ENCODE data around the gene TMCC1. TPM values are rescaled to one million over a fixed set of nuclear protein-coding genes. Genes with fewer than 3 reads are reported as not detected.
"Not testable (repeated sequence)": the region's sequence is repeated elsewhere in the genome, so short reads cannot be mapped to it uniquely, and the experiment has no call there.

Gene TMCC1
- polyA plus RNA-seq, 1 donor, result 25.3 TPM

- DNase-seq, result no peak
Observed at GRCh38 chr3:129686941-129687340, 206.6 kb downstream of the TMCC1 start.

- DNase-seq, result no peak
Observed at GRCh38 chr3:129684270-129684669, 209.2 kb downstream of the TMCC1 start.

GRCh38 chr3:129683201-129683600, 210.3 kb downstream of the TMCC1 start:
- DNase-seq, result no peak

- no peak for DNase-seq
Observed at GRCh38 chr3:129676985-129677384, 216.5 kb downstream of the TMCC1 start.

- DNase-seq, result not testable (repeated sequence)
Observed at GRCh38 chr3:129674798-129675123, 218.8 kb downstream of the TMCC1 start.

GRCh38 chr3:129673897-129674797, 219.4 kb downstream of the TMCC1 start:
- DNase-seq, result no peak

- DNase-seq, result no peak
Observed at GRCh38 chr3:129673012-129673411, 220.5 kb downstream of the TMCC1 start.

- DNase-seq, result no peak
Observed at GRCh38 chr3:129672412-129672811, 221.1 kb downstream of the TMCC1 start.

- no peak for DNase-seq
Observed at GRCh38 chr3:129665024-129665768, 228.3 kb downstream of the TMCC1 start.

- DNase-seq, result no peak
Observed at GRCh38 chr3:129663930-129664646, 229.4 kb downstream of the TMCC1 start.

GRCh38 chr3:129663045-129663446, 230.5 kb downstream of the TMCC1 start:
- peak; percentile 15 for DNase-seq

- DNase-seq, result no peak
Observed at GRCh38 chr3:129662191-129662608, 231.3 kb downstream of the TMCC1 start.

GRCh38 chr3:129661766-129662165, 231.7 kb downstream of the TMCC1 start:
- no peak for DNase-seq

GRCh38 chr3:129658110-129658843, 235.2 kb downstream of the TMCC1 start:
- no peak for DNase-seq

- no peak for DNase-seq
Observed at GRCh38 chr3:129657261-129658046, 236.1 kb downstream of the TMCC1 start.

GRCh38 chr3:129656659-129657247, 236.8 kb downstream of the TMCC1 start:
- DNase-seq, result no peak

- DNase-seq, result no peak
Observed at GRCh38 chr3:129655291-129655700, 238.2 kb downstream of the TMCC1 start.

GRCh38 chr3:129654131-129654530, 239.4 kb downstream of the TMCC1 start:
- no peak for DNase-seq

- DNase-seq, result no peak
Observed at GRCh38 chr3:129653019-129653418, 240.5 kb downstream of the TMCC1 start.

GRCh38 chr3:129651435-129652202, 241.9 kb downstream of the TMCC1 start:
- DNase-seq, result no peak

All from left kidney (tissue), 2 donors.